AG08396 (cell line): ENCODE data around the gene SLC35C1.

ENCODE experiments used
- DNase-seq: peaks from one replicate; pipeline ENCODE4 v3.0.0; 2012; ENCODE audit warnings: low spot score, mixed read lengths

SLC35C1 gene

GRCh38 chr11:45804761-45805304 lies at the start of gene SLC35C1:
Gene SLC35C1 (plus strand): TSS chr11:45805149. CDS start chr11:45805802, 653 bp downstream.
- DNase-seq = peak; percentile 98

DNA sequence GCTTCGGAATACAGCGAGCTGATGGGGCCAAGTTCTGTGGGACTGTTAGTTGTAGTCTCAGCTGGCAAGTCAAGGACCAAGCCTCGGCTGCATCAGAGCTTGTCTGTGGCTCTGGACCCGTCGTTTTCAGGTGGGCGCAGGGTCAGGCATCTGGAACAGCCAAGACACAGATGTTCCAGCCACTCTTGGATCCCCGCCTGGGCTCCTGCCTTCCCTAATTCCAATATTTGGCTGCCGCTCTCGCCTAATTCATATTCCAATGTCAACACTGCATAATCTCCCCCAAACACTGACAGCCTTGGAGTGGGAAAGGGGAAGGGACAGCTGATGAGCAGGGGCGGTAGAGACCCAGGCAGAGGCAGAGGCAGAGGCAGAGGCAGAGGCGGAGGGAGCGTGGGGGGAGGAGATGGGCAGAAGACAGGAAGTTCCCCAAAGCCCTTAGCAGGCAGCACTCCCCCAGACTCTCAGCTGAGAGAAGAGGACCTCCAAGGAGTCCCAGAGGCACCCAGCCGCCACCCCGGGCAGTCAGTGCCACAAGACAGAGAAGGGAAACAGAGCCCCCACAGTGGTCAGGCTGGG lies 49.6 kb upstream of the SLC35C1 start:
- DNase-seq = no peak

DNA sequence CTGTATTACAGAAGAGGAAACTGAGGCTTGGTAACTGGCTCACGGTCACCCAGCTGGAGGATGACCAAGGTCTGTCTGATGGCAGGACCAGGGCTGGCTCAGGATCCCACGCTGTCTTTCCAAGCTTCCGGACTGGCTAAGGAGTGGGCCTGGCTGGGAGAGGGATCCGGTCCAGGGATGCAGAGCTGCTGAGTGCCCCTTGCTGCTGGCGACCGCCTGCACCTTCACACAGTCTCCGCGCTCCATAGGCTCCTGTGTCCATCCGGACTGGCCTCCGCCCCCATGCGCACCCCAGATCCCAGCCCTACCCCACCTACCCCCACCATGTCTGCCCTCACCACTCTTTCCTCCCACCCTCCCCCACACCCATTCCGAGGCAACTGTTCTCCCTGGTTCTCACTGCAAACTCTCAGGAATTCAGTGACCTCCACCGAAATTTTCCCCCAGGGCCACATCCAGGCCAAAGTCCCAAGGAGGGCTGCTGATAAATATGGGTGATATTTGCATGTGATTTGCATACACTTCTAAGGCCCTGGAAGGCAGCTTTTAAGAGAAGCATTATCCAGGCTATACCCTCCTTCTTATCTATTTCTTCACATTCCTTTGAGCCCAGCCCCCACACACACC lies 48.5 kb upstream of the SLC35C1 start:
- DNase-seq = no peak

DNA sequence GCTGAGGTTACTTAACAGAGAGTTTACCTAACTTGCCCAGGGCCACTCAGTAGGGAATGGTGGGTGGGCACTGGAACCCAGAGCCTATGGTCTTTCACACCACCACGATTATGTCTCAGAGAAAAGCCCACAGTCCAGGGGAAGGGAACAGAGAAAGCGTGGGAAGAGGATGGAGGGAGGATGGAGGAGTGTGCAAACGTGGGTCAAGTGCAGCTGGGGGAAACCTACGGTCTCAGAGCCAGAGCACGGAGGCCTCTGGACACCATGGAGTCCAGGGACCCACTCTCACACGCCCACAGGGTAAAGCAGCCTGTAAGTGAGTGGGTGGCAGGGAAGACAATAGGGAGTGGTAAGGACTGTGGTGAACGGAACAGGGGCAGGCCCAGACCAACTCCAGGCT lies 47.3 kb upstream of the SLC35C1 start:
- no peak for DNase-seq

GRCh38 chr11:45761659-45762058 lies 43.3 kb upstream of the SLC35C1 start:
- DNase-seq = no peak

DNA sequence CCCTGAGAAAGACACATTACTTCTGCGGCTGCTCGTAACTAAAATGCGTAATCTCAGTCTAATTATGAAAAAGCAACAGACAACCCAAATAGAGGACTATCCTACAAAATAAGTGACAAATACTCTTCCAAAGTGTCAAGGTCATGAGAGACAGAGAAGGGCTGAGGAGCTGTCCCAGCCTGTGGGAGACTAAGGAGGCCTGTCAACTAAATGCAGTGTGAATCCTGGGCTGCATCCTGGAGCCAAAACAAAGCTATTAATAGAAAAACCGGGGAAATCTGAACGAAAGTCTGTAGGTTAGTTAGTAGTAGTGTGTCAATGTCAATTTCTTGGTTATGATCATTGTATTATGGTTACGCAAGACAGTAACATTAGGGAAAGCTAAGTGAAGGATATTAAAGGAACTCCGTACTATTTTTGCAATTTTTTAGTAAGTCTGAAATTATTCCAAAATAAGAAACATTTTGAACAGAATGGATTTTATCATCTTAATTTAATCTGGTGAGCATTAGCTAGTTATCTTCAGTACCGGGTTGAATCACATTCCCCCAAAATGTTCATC lies 39.8 kb upstream of the SLC35C1 start:
- no peak for DNase-seq

- no peak for DNase-seq
Observed at GRCh38 chr11:45765836-45766235, 39.1 kb upstream of the SLC35C1 start.

GRCh38 chr11:45766469-45766868 lies 38.5 kb upstream of the SLC35C1 start:
- no peak for DNase-seq

GRCh38 chr11:45768486-45768885 lies 36.5 kb upstream of the SLC35C1 start:
- no peak for DNase-seq

DNA sequence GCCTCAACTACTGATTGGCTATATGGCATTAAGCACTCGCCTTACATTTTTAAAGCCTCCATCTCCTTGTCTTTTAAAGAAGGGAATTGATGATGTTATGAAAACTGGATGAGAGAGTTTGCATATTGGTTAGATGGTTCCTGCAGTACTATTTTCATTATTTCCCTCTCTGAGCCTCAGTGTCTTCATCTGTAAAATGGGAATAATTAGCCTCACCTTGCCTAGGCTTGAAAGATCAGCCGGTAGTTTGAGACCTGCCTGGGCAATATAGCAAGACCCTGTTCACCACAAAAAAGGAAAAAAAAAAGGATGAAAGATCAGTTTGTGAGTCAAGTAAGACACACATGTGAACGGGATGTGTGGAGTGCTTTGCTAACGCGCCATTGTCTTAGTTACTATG lies 35.0 kb upstream of the SLC35C1 start:
- no peak for DNase-seq

DNA sequence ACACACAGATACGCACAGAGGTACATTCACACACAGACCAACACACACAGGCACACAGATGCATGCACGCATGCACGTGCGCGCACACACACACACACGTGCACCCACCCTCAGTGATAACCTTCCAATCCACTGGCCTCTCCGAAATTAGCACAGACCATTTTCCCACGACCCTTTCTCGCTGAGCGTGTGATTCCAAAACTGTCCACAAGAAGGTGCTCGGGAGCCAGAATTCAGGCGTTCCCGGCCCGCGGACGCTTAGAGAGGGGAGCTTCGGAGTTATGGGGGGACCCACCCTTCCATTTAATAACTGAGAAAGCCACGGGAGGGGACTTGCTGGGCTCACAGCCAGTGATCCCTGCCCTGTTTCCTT lies 33.8 kb upstream of the SLC35C1 start:
- peak; percentile 75 for DNase-seq

DNA sequence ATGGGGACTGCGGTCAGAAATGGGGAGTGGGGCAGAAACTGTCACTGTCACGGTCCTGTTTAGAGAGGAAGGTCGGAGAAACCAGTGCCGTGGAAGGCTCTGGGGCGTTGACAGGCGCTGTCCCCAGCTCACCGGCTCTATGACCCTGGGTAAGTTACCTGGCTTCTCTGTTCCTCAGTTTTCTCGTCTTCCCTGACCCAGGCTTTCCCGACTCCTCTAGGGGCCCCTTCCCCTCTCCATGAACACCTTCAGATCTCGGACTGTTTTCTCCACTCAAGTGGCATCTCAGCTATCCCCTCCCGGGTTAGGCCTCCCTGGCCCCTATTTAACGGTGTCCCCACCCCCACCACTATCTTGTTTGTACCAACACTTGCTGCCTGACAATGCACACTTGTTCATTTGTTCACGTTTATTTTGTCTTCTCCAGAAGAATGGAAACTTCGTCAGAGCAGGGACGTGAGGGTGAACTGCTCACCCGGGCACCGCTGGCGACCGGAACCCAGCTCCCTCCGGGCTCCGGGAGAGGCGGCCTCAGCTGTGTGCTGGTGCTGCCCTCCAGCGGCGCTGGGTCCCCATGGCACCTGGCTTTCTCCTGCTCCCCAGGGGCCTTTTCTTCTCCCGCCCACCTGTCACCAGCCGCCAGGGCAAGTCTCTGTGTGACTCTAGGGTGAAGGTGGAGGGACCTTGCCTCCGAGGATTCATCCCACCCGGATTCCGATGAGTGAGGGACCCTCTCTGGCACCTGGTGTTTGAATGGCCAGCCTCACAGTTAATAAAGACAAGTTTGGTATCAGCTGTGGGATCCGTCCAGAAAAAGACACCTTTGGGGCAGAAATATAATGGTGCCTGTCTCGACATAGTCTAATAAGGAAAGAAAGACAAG lies 33.1 kb upstream of the SLC35C1 start:
- DNase-seq = peak; percentile 95

DNA sequence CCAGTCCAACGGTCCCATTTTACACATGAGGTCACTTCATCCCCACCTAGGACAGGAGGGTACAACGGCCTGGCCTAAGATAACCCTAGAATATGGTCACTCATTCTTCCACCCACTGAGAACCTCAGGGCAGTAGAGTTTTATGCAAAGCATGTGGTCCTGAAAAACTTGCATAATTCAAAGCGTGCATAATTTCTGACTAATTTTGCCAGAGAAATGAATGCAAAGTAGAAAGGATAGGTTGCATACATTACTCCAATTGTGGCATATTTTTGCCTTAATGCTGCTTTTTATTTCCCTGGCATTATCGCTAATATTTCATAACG lies 32.5 kb upstream of the SLC35C1 start:
- DNase-seq = no peak

DNA sequence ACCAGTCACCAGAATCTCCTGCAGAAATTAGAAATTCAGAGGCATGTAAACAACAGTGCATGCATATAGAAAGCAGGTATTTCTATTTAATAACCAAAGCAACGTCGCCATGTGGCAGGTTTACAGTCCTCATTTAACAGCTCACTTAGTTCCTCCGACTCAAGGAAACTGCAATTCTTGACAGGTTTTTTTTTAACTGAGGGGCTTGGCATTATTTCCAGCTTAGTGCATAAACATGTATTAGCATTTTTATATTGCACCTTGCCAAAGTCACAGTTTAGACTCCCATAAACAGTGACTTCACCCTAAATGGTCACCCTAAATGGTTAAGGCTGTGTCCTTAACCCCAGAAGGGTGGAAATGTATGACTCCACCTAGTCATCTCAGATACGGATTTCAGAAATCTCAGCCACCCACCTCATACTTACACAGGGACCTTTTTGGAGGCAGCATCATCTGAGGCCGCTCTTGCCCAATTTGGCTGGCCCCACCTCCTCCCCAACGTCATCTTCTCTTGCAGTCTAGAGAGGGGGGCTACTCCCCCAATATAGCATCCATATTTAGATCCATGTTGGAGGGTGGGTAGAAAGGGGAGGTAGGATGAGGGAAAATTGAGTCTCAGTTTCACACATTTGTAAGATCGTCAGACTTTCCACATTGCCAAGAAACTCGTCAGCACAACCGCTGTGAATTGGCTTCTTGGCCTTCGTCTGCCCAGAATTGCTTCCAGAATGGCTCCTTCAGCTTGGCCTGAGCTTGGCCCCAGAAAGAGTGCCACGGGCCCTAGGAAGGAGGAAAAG lies 31.8 kb upstream of the SLC35C1 start:
- no peak for DNase-seq

DNA sequence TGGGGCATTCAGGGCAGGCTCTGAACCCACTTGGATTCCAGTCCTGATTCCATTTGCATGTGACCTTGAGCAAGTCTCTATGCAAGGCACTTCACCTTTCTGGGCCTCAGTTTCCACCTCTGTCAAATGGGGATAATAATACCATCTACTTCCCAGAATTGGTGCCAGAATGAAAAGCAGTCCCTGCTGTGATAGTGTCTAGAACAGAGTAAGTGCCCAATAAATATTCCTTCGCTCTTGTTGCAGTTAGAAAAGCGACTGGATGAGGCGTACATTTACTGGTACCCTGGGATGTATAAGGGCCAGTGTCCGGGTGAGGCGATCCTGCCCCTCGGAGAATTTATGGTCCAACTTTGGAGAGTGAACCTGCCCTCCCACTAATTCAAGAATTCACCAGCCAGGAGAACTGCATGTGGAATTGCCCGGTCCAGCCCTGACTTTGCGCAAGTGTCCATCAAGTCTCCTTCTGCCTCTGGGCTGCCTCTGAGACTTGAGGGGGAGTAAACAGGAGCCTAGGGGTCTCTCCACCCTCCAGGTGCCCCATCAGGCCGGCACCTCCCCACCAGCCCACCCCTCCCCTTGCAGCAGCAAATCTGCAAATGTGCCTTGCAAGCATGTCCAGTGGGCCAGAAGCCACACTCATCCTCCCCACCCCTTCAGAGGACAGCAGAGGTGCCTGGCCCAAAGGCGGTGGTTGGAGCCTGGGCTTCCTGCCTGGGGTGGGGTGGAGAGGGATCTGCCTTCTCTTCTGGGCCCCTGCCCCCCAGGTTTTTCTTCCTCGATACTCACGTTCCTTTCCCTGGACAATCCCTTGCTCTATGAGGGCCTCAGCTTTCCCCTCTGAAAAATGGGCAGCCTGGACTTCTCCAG lies 30.9 kb upstream of the SLC35C1 start:
- DNase-seq = no peak

DNA sequence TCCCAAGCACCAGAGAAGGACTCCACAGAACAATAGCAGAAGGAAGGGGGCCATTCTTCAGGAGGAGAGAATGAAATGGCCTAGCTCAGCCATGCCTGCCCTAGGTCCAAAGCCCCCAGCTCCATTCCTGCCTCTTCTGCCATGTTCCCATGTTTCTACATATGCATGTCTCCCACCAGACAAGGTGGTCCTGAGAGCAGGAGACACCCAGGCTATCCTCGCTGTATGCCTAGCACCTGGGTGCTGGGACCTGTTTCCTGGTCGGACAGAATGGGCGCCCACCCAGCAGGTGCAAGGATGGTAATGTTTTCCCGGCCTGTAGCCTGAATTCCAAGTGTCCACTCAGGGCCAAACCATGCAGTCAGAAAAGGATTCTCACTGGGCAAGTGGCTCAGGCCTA lies 30.2 kb upstream of the SLC35C1 start:
- no peak for DNase-seq

DNA sequence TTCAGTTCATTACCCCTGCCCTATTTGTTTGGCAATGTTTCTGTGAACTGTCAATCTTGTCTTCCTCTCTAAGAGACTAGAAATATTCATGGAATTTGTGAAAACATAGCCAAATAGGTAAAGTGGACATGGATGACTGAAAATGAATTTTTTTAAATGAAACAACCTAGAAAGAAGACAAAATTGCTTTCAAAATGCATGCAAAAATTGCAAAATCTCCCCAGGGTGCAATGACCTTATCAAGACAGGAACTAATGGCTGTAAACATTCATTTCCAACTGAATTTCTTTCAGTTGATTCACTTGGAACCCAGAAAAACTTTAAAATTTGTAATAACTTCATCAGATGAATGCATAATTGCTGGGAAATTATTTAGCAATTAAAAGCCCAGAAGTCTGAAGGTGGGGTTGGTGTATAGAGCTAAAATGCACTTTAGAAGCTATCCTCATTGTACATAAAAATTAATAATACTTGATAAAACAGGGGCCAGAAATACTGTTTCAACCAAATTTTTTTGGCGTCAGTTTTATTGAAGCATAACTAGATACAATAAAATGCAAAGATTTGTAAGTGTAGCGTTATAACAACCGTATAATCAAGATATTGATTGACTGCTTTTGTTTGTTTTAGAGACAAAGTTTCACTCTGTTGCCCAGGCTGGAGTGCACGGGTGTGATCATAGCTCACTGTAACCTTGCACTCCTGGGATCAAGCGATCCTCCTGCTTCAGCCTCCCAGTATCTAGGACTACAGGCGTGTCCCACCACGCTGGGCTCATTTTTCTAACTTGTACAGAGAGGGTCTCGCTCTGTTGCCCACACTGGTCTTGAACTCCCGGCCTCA lies 27.6 kb upstream of the SLC35C1 start:
- DNase-seq = no peak

DNA sequence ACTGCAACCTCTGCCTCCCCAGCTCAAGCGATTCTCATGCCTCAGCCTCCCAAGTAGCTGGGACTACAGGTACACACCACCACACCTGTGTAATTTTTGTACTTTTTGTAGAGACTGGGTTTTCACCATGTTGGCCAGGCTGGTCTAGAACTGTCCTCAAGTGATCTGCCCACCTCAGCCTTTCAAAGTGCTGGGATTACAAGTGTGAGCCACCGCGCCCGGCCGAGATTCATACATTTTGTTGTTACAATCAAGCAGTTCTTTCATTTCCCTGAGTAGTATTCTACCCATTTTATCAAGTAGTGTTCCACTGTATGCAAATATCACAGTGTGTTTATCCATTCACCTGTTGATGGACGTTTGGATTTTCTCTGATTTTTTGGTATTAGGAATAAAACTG lies 26.6 kb upstream of the SLC35C1 start:
- DNase-seq = no peak

- no peak for DNase-seq
Observed at GRCh38 chr11:45779602-45780001, 25.3 kb upstream of the SLC35C1 start.

DNA sequence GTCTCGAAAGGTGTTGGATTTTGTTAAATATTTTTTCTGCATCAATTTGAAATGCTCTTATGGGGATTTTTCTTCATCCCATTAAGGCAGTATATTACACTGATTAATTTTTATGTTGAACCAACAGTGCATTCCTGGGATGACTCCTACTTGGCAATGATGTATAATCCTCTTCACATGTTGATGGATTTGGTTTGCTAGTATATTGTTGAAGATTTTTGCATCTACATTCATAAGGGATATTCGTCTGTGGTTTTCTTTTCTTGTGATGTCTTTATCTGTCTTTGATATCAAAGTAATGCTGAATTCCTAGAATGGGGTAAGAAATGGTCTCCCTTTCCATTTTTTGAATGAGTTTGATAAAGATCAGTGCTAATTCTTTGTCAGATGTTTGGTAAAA lies 18.7 kb upstream of the SLC35C1 start:
- no peak for DNase-seq
